Cardiac muscle cell (in vitro differentiated cells and primary cell): ENCODE measurements around the gene SHROOM3. TPM values are rescaled to one million over a fixed set of nuclear protein-coding genes. Genes with fewer than 3 reads are reported as not detected.

Experiments
- DNase-seq, 2 donors: peaks; one replicate each; pipeline versions ENCODE4 v3.0.0 to v3.0.0-alpha.2; 2010 to 2017; ENCODE audit warnings: low read depth in 1 of 2, low spot score in 1 of 2
- H3K27ac ChIP-seq: fragments of 200-600 bp; sonication (generic); 2 replicates; pipeline ENCODE4 v1.5.1; 2016
- H3K27me3 ChIP-seq: fragments of 200-600 bp; sonication (generic); 2 replicates; pipeline ENCODE4 v1.6.0; 2016; ENCODE audit warnings: control low read depth
- H3K36me3 ChIP-seq: fragments of 200-600 bp; sonication (generic); 2 replicates; pipeline ENCODE4 v1.5.1; 2016; ENCODE audit warnings: control low read depth
- H3K4me1 ChIP-seq: fragments of 200-600 bp; sonication (generic); 2 replicates; pipeline ENCODE4 v1.8.1; 2017; ENCODE audit warnings: low read depth, mild to moderate bottlenecking, mixed run types
- H3K4me3 ChIP-seq: fragments of 200-600 bp; sonication (generic); 2 replicates; pipeline ENCODE4 v1.5.1; 2016; ENCODE audit warnings: mild to moderate bottlenecking
- H3K9me3 ChIP-seq: fragments of 200-600 bp; sonication (generic); 2 replicates; pipeline ENCODE4 v1.5.1; 2017; ENCODE audit warnings: low read depth, mild to moderate bottlenecking, control low read depth
- CTCF ChIP-seq: IDR thresholded peaks from 2 replicates; pipeline ENCODE4 v1.5.1; 2012; ENCODE audit warnings: low read depth, mild to moderate bottlenecking, low read length
- polyA plus RNA-seq: library from polyadenylated mRNA; unstranded; fragments of >200 nt; fragmentation: Nextera tagmentation; extraction: Ambion mirVana; gene quantifications from 2 replicates; pipeline ENCODE4 v1.2.1, GENCODE V29; 2016
- total RNA-seq: library from RNA; depleted of rRNA; stranded (reverse); fragments of >200 nt; gene quantifications from 2 replicates; pipeline ENCODE4 v1.2.3, GENCODE V29; 2016

Gene SHROOM3
- total and polyA plus RNA-seq, 2 experiments from 2014 or later: 13.7 to 47.7 TPM

GRCh38 chr4:76702440-76703122, 267.6 kb downstream of the SHROOM3 start:
- no peaks in the 10 kb centered on the region for H3K9me3 ChIP-seq
- no peak overlapping the region for H3K27ac ChIP-seq
- no peak for TF ChIP-seq CTCF
- no peak for DNase-seq
- H3K27me3 ChIP-seq: no peaks in the 10 kb centered on the region
- H3K4me1 ChIP-seq: peaks cover 16% of the 10 kb centered on the region
- H3K36me3 ChIP-seq: no peaks in the 10 kb centered on the region
- no peak overlapping the region for H3K4me3 ChIP-seq

GRCh38 chr4:76703123-76703490, 268.1 kb downstream of the SHROOM3 start:
- Histone ChIP-seq H3K36me3 (no peaks in the 10 kb centered on the region), H3K27ac (no peak overlapping the region)
- no peak for TF ChIP-seq CTCF

GRCh38 chr4:76703676-76704075, 268.6 kb downstream of the SHROOM3 start:
- TF ChIP-seq CTCF: no peak
- H3K27me3 ChIP-seq: no peaks in the 10 kb centered on the region
- peak in 1 of 2 donors; percentile 35 for DNase-seq
- no peak overlapping the region for H3K27ac ChIP-seq
- peaks cover 6% of the 10 kb centered on the region for H3K4me1 ChIP-seq
- H3K9me3 ChIP-seq: no peaks in the 10 kb centered on the region
- no peaks in the 10 kb centered on the region for H3K36me3 ChIP-seq
- H3K4me3 ChIP-seq: no peak overlapping the region

More at GRCh38 chr4:76703123-76703490, 268.1 kb downstream of the SHROOM3 start:
- Histone ChIP-seq H3K4me3 (no peak overlapping the region), H3K27me3 (no peaks in the 10 kb centered on the region), H3K4me1 (peaks cover 11% of the 10 kb centered on the region), H3K9me3 (no peaks in the 10 kb centered on the region)
- DNase-seq: no peak

GRCh38 chr4:76704133-76704881, 269.3 kb downstream of the SHROOM3 start:
- Histone ChIP-seq H3K36me3 (no peaks in the 10 kb centered on the region), H3K4me1 (peaks cover 9% of the 10 kb centered on the region), H3K27me3 (no peaks in the 10 kb centered on the region), H3K9me3 (no peaks in the 10 kb centered on the region), H3K27ac (no peak overlapping the region), H3K4me3 (no peak overlapping the region)
- DNase-seq: peak in 1 of 2 donors; percentile 64
- no peak for TF ChIP-seq CTCF

GRCh38 chr4:76705472-76705871, 270.4 kb downstream of the SHROOM3 start:
- DNase-seq: no peak
- Histone ChIP-seq H3K36me3 (peaks cover under 1% of the 10 kb centered on the region), H3K27ac (no peak overlapping the region), H3K9me3 (no peaks in the 10 kb centered on the region), H3K4me1 (peaks cover 9% of the 10 kb centered on the region), H3K27me3 (no peaks in the 10 kb centered on the region), H3K4me3 (no peak overlapping the region)
- no peak for TF ChIP-seq CTCF
